K562 (cell line): Measurements from ENCODE around the gene ADARB2. TPM values are rescaled to one million over a fixed set of nuclear protein-coding genes. Genes with fewer than 3 reads are reported as not detected.

ENCODE experiments used
- ATAC-seq: fragments of 200-7000 bp; cut with Tn5 transposase; 3 replicates; pipeline ENCODE4 v1.9.1; 2020; ENCODE audit warnings: moderate library complexity
- BruUV-seq: library from RNA; stranded (reverse); fragments of 400-500 nt; replicated peaks from 2 replicates; lab custom pipeline; 2021; lab: Mats Ljungman, UMichigan
- CTCF ChIA-PET: fragments of 300-600 bp; formaldehyde crosslinking; extraction: SDS; loops from one replicate; lab custom pipeline; 2021; ENCODE audit warnings: low intra/inter-chr PET ratio; lab: Yijun Ruan, JAX
- POLR2A ChIA-PET: fragments of 300-600, 350-650 bp; sonication (Branson Sonifier 250); formaldehyde crosslinking; extraction: SDS; loops from one replicate; lab custom pipeline; 2021; ENCODE audit warnings: antibody characterized with exemption, inconsistent platforms; lab: Yijun Ruan, JAX
- DNase-seq, 4 experiments: peaks; one replicate each; pipeline versions ENCODE4 v3.0.0 to v3.0.0-alpha.2; 2011 to 2018; ENCODE audit warnings: low spot score in 3 of 4, mixed read lengths in 3 of 4; ENCODE audit errors: extremely low read depth in 1 of 4
- FAIRE-seq: peaks from 2 replicates; lab custom pipeline; 2011; peaks lifted over from hg19 to GRCh38; lab: Jason Lieb, UNC
- H2AFZ ChIP-seq: 2 replicates; pipeline ENCODE4 v1.6.0; 2011; ENCODE audit warnings: low read depth, low read length, control low read depth, inconsistent platforms
- H3K27ac ChIP-seq: fragments of 200-600 bp; 3 replicates; pipeline ENCODE4 v1.8.0; 2011; ENCODE audit warnings: low read depth, mild to moderate bottlenecking, control low read depth, inconsistent platforms, low read length, moderate library complexity, mixed read lengths; ENCODE audit errors: extremely low read depth
- H3K27me3 ChIP-seq, 2 experiments: fragments of 300-600 bp in 1 of 2; 2 replicates in 1 of 2; 3 replicates in 1 of 2; pipeline versions ENCODE4 v1.6.0 to v1.8.0; 2011; ENCODE audit warnings: inconsistent platforms in 2 of 2, low read length in 2 of 2, mild to moderate bottlenecking in 1 of 2, mixed read lengths in 1 of 2, moderate library complexity in 1 of 2; ENCODE audit not compliant: control insufficient read depth in 2 of 2, insufficient read depth in 2 of 2
- H3K36me3 ChIP-seq: fragments of 300-600 bp; 3 replicates; pipeline ENCODE4 v1.8.0; 2011; ENCODE audit warnings: mild to moderate bottlenecking, low read length, inconsistent platforms; ENCODE audit not compliant: control insufficient read depth, insufficient read depth
- H3K4me1 ChIP-seq, 2 experiments: fragments of 200-600 bp in 1 of 2; replicated peaks in 1 of 2; 2 replicates in 1 of 2; 3 replicates in 1 of 2; pipeline versions ENCODE4 v1.5.1 to v1.8.0; 2011; ENCODE audit warnings: inconsistent platforms in 2 of 2, low read length in 2 of 2, mild to moderate bottlenecking in 1 of 2, mixed read lengths in 1 of 2, moderate library complexity in 1 of 2; ENCODE audit not compliant: control insufficient read depth in 2 of 2, insufficient read depth in 2 of 2
- H3K4me2 ChIP-seq: 2 replicates; pipeline ENCODE4 v1.6.1; 2011; ENCODE audit warnings: low read length, control low read depth, inconsistent platforms, mixed read lengths; ENCODE audit not compliant: insufficient read depth
- H3K4me3 ChIP-seq: fragments of 200-600 bp; sonication (generic), shearing (Covaris generic); 2 replicates; pipeline ENCODE4 v1.5.1; 2016; ENCODE audit warnings: control low read depth, inconsistent platforms
- H3K79me2 ChIP-seq: fragments of 200-600 bp; 3 replicates; pipeline ENCODE4 v1.8.0; 2011; ENCODE audit warnings: low read length, inconsistent platforms; ENCODE audit not compliant: control insufficient read depth, insufficient read depth
- H3K9ac ChIP-seq, 2 experiments: 2 replicates each; pipeline versions ENCODE4 v1.6.0 to v1.6.1; 2011; ENCODE audit warnings: low read depth in 2 of 2, low read length in 2 of 2, control low read depth in 1 of 2, inconsistent platforms in 1 of 2, mild to moderate bottlenecking in 1 of 2, mixed read lengths in 1 of 2; ENCODE audit not compliant: insufficient read depth in 1 of 2
- H3K9me1 ChIP-seq: one replicate; pipeline ENCODE4 v1.6.0; 2011; ENCODE audit warnings: inconsistent platforms, mild to moderate bottlenecking, low read length, moderate library complexity; ENCODE audit not compliant: control insufficient read depth, insufficient read depth
- H3K9me3 ChIP-seq: replicated peaks from 2 replicates; pipeline ENCODE4 v1.5.1; 2011; ENCODE audit warnings: low read depth, low read length, inconsistent platforms; ENCODE audit not compliant: control insufficient read depth, insufficient read depth
- H4K20me1 ChIP-seq: replicated peaks from 2 replicates; pipeline ENCODE4 v1.6.1; 2011; ENCODE audit warnings: low read length, inconsistent platforms, mixed read lengths; ENCODE audit not compliant: control insufficient read depth, insufficient read depth
- MTF1 ChIP-seq: fragments of 250-450 bp; sonication (Bioruptor Pico); IDR thresholded peaks from 2 replicates; pipeline ENCODE4 v1.9.0; 2021; ENCODE audit warnings: moderate library complexity, mild to moderate bottlenecking, inconsistent platforms, borderline replicate concordance
- NCOA4 ChIP-seq: fragments of 450-650 bp; IDR thresholded peaks from 2 replicates; pipeline ENCODE4 v1.6.1; 2018; ENCODE audit warnings: mild to moderate bottlenecking; ENCODE audit not compliant: partially characterized antibody
- SUPT5H ChIP-seq: fragments of 450-650 bp; IDR thresholded peaks from 2 replicates; pipeline ENCODE4 v1.6.1; 2016
- ZNF347 ChIP-seq: fragments of 450-650 bp; formaldehyde crosslinking; IDR thresholded peaks from 2 replicates; pipeline ENCODE4 v1.4.0; 2020; ENCODE audit warnings: low read depth, mild to moderate bottlenecking, moderate library complexity
- WGBS: fragments of 100-300 bp; shearing (Covaris generic); methylation state at CpG from one replicate; pipeline ENCODE4 v1.1.6; 2016; ENCODE audit warnings: low coverage, mixed read lengths; ENCODE audit not compliant: insufficient coverage; ENCODE audit errors: missing lambda C conversion rate; 5-methylcytosine and 5-hydroxymethylcytosine counted together
- in situ Hi-C: fragments of 300-500 bp; cut with MboI; formaldehyde crosslinking; loops from 4 replicates; pipeline ENCODE4 v1.15.0; 2018; ENCODE audit warnings: inconsistent platforms, mixed read lengths
- intact Hi-C: fragments of 100-400 bp; cut with micrococcal nuclease; formaldehyde crosslinking; loops from 2 replicates; pipeline ENCODE4 v1.14.2; 2022
- polyA plus RNA-seq, 8 experiments: library from polyadenylated mRNA; depleted of rRNA in 4 of 8; stranded (reverse) in 5 of 8; unstranded in 3 of 8; fragments of >200 nt; fragmentation: Nextera tagmentation in 2 of 8; fragmentation: Illumina TruSeq in 1 of 8; extraction: Ambion mirVana in 2 of 8; extraction: Trizol in 1 of 8; gene quantifications; 2 replicates each; pipeline versions ENCODE4 v1.2.1 to v1.2.3, GENCODE V29; 2011 to 2014; ENCODE audit warnings: inconsistent platforms in 1 of 8, missing spikeins in 1 of 8
- total RNA-seq, 7 experiments: library from RNA; depleted of rRNA in 6 of 7; stranded (reverse); fragments of >200 nt in 6 of 7; fragmentation: Illumina TruSeq in 2 of 7; extraction: Trizol in 2 of 7; gene quantifications; 2 replicates each; pipeline versions ENCODE4 v1.2.1 to v1.2.3, GENCODE V29; 2011 to 2021; ENCODE audit warnings: low replicate concordance in 1 of 7
- TF ChIP-seq, protein P1 (sequence below): fragments of 450-650 bp; IDR thresholded peaks from 2 replicates; pipeline ENCODE4 v1.7.0; 2016; ENCODE audit warnings: borderline replicate concordance
- TF ChIP-seq, protein P2 (sequence below): sonication (generic); formaldehyde crosslinking; IDR thresholded peaks from 2 replicates; pipeline ENCODE4 v1.8.0; 2022; ENCODE audit warnings: mild to moderate bottlenecking, missing genetic modification reagents
- TF ChIP-seq, protein P3 (sequence below), 2 experiments: IDR thresholded peaks in 1 of 2; conservative IDR thresholded peaks in 1 of 2; 2 replicates each; pipeline ENCODE4 v1.6.1; 2016; ENCODE audit warnings: low read depth in 2 of 2, mild to moderate bottlenecking in 1 of 2, missing compliant biosample characterization in 1 of 2, missing genetic modification characterization in 1 of 2, moderate library complexity in 1 of 2
- TF ChIP-seq, protein P4 (sequence below), 2 experiments: fragments of 450-650 bp; conservative IDR thresholded peaks; 2 replicates each; pipeline ENCODE4 v1.6.1; 2017; ENCODE audit warnings: mild to moderate bottlenecking in 2 of 2, moderate library complexity in 2 of 2

ADARB2 gene
- total and polyA plus RNA-seq, 9 of the 15 experiments (the other 6 are each of a cell fraction or from before 2014, with no cell fraction given) = not detected

DNA sequence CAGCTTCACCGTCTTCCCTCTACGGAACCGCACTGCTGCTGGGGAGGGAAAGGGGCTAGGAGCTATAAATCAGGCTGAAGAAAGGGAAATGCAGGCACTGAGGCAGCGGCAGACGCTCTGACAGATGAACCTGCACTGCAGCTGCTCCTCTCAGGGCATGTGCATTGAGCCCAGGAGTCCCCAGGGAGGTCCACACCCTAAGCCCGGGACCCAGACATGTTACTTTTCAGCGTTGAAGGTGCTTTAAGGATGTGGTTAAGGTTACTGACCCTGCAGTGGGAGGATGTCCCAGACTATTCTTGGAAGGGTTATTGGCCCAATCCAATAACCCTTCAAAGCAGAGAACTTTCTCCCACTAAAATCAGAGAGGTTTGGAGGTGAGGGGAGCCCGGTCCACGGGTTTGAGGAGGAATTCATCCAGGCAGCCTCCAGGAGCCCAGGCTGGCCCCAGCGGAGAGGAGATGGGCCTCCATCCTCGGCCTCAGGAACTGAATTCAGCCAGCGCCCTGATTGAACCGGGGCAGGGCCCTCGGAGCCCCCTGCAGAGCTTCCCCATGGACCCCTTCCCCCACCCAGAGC lies 75.4 kb downstream of the ADARB2 start (continued):
- TF ChIP-seq, protein P1, sequence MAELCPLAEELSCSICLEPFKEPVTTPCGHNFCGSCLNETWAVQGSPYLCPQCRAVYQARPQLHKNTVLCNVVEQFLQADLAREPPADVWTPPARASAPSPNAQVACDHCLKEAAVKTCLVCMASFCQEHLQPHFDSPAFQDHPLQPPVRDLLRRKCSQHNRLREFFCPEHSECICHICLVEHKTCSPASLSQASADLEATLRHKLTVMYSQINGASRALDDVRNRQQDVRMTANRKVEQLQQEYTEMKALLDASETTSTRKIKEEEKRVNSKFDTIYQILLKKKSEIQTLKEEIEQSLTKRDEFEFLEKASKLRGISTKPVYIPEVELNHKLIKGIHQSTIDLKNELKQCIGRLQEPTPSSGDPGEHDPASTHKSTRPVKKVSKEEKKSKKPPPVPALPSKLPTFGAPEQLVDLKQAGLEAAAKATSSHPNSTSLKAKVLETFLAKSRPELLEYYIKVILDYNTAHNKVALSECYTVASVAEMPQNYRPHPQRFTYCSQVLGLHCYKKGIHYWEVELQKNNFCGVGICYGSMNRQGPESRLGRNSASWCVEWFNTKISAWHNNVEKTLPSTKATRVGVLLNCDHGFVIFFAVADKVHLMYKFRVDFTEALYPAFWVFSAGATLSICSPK = no peak

DNA sequence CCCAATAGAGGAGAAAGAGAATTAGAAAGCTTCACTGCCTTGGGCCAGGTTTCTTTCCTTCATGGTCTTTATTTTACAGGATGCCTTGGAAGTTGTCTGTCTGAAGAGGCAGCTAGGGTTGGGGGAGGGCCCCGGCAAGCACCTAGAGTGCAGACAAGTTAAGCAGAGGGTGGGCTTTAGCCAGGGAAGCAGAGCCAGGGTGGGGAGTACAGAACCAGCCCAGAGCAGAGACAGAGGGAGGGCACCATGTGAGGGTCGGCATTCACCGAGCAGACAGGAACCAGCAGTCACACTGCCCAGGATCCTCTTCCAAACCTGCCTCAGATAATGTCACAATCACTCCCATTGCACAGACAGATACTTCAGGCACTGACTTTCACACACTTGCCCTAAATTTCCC lies 75.9 kb downstream of the ADARB2 start:
- H3K4me2 ChIP-seq = no peak overlapping the region
- peaks cover 18 to 54% of the 10 kb centered on the region in 2 experiments; a peak in 4 of 5 replicates for H3K27me3 ChIP-seq
- H3K4me1 ChIP-seq = no peaks in the 10 kb centered on the region
- no peaks in the 10 kb centered on the region for H4K20me1 ChIP-seq
- no peaks in the 10 kb centered on the region for H3K9me1 ChIP-seq
- intact Hi-C loops (no loop called here), in situ Hi-C loops (no loop called here)
- no peaks in the 10 kb centered on the region for H3K36me3 ChIP-seq
- no peak for DNase-seq
- H2AFZ ChIP-seq = no peak overlapping the region
- H3K9me3 ChIP-seq = no peaks in the 10 kb centered on the region
- ChIA-PET POLR2A (interaction anchor here (0.7 kb wide), 1 partner anchor 505 kb away, joined by 3 read pairs; no protein-coding TSS in a partner anchor), CTCF (no interaction called here)
- H3K9ac ChIP-seq = no peak overlapping the region
- no peak for FAIRE-seq
- no TSS peak for BruUV-seq
- no peak for ATAC-seq
- 0% methylated on average over 3 of the region's 3 CpGs for WGBS
- no peak overlapping the region for H3K4me3 ChIP-seq
- no peaks in the 10 kb centered on the region for H3K79me2 ChIP-seq
- H3K27ac ChIP-seq = no peak overlapping the region
- TF ChIP-seq, protein P2, sequence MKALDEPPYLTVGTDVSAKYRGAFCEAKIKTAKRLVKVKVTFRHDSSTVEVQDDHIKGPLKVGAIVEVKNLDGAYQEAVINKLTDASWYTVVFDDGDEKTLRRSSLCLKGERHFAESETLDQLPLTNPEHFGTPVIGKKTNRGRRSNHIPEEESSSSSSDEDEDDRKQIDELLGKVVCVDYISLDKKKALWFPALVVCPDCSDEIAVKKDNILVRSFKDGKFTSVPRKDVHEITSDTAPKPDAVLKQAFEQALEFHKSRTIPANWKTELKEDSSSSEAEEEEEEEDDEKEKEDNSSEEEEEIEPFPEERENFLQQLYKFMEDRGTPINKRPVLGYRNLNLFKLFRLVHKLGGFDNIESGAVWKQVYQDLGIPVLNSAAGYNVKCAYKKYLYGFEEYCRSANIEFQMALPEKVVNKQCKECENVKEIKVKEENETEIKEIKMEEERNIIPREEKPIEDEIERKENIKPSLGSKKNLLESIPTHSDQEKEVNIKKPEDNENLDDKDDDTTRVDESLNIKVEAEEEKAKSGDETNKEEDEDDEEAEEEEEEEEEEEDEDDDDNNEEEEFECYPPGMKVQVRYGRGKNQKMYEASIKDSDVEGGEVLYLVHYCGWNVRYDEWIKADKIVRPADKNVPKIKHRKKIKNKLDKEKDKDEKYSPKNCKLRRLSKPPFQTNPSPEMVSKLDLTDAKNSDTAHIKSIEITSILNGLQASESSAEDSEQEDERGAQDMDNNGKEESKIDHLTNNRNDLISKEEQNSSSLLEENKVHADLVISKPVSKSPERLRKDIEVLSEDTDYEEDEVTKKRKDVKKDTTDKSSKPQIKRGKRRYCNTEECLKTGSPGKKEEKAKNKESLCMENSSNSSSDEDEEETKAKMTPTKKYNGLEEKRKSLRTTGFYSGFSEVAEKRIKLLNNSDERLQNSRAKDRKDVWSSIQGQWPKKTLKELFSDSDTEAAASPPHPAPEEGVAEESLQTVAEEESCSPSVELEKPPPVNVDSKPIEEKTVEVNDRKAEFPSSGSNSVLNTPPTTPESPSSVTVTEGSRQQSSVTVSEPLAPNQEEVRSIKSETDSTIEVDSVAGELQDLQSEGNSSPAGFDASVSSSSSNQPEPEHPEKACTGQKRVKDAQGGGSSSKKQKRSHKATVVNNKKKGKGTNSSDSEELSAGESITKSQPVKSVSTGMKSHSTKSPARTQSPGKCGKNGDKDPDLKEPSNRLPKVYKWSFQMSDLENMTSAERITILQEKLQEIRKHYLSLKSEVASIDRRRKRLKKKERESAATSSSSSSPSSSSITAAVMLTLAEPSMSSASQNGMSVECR (CRISPR knock-in tag) = no peak
- no peak for TF ChIP-seq ZNF347
- TF ChIP-seq, protein P3, sequence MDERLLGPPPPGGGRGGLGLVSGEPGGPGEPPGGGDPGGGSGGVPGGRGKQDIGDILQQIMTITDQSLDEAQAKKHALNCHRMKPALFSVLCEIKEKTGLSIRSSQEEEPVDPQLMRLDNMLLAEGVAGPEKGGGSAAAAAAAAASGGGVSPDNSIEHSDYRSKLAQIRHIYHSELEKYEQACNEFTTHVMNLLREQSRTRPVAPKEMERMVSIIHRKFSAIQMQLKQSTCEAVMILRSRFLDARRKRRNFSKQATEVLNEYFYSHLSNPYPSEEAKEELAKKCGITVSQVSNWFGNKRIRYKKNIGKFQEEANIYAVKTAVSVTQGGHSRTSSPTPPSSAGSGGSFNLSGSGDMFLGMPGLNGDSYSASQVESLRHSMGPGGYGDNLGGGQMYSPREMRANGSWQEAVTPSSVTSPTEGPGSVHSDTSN (CRISPR knock-in tag; IDR thresholded peaks at IDR 0.05; ENCODE audit: low read depth) = no peak
- TF ChIP-seq, protein P3 (tag; conservative IDR thresholded peaks at IDR 0.05; ENCODE audit: low read depth) = no peak
- TF ChIP-seq, protein P4, sequence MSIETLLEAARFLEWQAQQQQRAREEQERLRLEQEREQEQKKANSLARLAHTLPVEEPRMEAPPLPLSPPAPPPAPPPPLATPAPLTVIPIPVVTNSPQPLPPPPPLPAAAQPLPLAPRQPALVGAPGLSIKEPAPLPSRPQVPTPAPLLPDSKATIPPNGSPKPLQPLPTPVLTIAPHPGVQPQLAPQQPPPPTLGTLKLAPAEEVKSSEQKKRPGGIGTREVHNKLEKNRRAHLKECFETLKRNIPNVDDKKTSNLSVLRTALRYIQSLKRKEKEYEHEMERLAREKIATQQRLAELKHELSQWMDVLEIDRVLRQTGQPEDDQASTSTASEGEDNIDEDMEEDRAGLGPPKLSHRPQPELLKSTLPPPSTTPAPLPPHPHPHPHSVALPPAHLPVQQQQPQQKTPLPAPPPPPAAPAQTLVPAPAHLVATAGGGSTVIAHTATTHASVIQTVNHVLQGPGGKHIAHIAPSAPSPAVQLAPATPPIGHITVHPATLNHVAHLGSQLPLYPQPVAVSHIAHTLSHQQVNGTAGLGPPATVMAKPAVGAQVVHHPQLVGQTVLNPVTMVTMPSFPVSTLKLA (conservative IDR thresholded peaks at IDR 0.05) = no peak
- TF ChIP-seq MTF1 (CRISPR knock-in tag) = no peak
- TF ChIP-seq NCOA4 = no peak
- no peak for TF ChIP-seq SUPT5H
